SH-SY5Y (cell line): Measurements from ENCODE around the gene STIP1.

Experiments
- GATA2 ChIP-seq: IDR thresholded peaks from 2 replicates; pipeline ENCODE4 v1.6.1; 2011; ENCODE audit warnings: mild to moderate bottlenecking, low read depth, low read length
- GATA3 ChIP-seq: IDR thresholded peaks from 2 replicates; pipeline ENCODE4 v1.6.1; 2011; ENCODE audit warnings: low read depth, mild to moderate bottlenecking, low read length, moderate library complexity

DNA sequence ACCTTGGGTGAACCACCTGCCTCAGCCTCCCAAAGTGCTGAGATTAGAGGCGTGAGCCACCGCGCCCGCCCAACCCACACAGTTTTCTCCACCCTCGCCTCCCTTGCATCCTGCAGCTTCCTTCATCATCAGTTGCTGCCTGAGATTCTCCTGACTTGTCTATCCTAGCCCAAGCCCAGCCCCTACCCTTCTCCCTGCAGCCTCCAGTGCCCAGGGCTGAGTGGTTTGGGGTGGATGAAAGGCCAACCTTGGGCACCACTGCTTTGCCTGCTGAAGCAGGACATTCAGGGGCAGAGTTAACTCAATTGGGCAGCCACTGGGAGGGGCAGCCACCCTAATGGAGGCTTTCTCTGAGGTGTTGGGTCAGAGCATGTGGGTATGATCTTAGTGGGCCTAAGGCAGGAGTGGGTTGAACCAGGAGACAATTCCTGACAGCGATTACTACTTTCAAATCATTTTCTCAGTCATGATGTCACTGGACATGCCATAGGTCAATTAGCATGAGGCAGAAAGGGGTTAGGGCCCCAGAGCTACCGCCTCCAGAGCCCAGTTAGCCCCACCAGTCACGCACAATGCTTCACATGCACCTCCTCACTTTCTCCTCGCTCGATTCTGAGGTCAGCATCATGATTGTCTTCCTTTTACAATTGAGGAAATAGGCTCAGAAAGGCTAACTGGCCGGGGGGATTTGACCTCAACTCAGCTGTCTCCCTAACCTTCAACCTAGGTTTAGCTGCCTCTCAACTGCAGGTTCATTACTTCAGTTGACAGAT, 53.9 kb downstream of the STIP1 start:
- no peak for TF ChIP-seq GATA2
- TF ChIP-seq GATA3, result no peak
